Stimulated activated CD8-positive, alpha-beta memory T cell treated with anti-CD3 and anti-CD28 coated beads, Interleukin-7, amount 100 ng/mL, for 24 hours (primary cell): ENCODE results near the gene RIMKLA.
A peak's percentile ranks its signal among the peaks of the same experiment; 100 is the strongest.

ENCODE experiments used
- DNase-seq: peaks from one replicate; pipeline ENCODE4 v3.0.0-alpha.2; 2020; ENCODE audit warnings: low read depth

Gene RIMKLA

DNA sequence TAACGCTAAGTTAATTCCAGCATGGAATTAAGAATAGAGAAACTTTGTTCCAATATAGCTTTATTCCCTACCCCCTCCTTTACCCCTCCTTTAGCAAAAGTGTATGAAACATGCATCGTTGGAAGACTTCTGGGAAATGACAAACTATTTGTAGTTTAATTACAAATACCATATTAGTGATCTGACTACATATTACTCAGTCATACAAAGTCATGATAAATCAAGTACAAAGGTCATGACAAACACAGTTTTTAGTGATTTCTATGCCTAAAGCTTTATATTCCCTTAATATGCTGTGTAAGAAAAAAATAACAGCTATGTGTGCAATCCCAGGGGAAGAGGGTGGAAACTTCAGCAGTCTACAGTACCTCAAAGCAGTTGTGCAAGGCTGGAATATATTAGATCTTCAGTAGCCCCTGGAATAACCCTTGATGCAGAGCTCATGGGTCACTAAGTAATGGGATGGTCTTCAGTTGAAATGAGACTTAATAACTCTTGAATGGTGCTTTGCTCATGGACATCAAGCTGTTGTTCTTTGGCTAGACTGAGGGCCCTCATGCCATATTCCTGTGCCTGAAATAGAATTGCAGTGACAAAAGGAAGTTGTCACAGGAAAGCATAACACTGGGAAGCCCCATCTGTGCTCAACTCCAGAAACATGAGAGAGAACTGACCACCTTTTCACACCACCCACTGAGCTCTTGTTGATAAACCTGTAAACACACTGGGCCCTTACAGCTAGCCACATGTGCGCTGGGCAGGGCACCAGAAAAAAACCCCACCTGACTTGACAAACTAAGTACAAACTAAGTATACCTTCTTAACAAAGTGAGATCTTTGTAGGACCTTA is 49.9 kb downstream of the RIMKLA start:
- no peak for DNase-seq

DNA sequence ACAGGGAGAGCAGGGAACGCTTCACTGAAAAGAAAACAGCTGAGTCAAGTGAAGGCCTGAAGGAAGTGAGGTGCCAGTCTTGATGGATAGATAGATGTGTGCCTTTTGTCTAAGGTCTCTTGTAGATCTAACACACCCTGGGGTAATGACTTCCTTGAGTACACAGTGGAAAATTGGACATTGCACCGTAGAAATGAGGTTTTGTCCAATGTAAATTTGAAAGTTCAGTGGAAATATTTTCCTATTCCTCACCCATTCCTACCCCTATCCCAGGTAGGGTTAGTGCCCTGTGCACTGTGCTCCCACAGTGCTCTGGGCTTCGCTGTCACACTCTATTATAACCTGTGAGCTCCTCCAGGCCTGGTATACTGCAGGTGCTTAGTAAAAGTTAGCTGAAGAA is 50.9 kb downstream of the RIMKLA start:
- DNase-seq, result no peak

DNA sequence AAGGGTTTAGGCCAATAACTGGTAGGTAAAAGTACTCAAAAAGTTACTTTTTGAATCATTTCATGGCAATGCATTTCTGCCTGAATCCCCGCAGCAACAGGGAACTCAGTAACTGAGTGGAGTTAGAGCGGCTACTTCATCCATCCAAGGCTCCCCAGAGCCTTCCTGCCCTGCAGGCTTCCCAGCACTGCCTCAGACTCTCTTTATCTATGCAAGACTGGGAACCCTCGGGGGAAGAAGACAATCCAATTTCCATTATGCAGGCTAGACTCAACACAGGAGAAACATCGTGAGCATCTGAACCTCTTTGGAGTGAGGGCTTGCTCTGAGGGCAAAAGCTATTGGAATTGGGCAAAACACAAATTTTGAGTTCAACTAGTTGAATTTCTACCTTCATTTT is 52.1 kb downstream of the RIMKLA start:
- DNase-seq, result no peak

DNA sequence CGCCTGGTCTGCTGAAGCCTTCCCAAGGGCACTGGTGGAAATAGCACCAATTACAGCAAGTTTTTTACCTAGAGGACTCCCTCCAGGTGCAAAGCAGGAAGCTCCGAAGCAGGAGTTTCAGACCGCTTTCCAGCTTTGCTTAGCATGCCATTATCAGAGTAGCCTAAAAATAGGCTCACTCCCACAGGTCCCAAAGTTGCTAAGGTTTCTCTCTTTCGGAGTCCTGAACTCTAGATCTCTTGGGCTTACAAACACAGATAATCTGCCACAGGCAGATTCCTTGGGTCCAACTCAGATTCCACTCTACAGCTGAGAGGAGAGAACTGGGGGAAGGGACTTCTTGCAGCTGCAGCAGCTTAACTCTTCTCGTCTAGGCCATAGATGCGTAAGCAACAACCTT is 52.8 kb downstream of the RIMKLA start:
- DNase-seq, result no peak

DNA sequence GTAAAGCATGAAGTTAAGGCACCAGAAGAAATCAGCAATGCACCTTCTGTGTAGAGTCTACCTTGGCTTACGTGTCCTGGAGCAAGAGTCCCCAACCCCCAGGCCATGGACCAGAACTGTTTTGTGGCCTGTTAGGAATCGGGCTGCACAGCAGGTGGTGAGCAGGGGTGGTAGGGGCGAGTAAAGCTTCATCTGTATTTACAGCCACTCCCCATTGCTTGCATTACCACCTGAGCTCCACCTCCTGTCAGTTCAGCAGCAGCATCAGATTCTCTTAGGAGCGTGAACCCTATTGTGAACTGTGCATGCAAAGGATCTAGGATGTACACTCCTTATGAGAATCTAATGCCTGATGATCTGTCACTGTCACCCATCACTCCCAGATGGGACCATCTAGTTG is 53.7 kb downstream of the RIMKLA start:
- no peak for DNase-seq

DNA sequence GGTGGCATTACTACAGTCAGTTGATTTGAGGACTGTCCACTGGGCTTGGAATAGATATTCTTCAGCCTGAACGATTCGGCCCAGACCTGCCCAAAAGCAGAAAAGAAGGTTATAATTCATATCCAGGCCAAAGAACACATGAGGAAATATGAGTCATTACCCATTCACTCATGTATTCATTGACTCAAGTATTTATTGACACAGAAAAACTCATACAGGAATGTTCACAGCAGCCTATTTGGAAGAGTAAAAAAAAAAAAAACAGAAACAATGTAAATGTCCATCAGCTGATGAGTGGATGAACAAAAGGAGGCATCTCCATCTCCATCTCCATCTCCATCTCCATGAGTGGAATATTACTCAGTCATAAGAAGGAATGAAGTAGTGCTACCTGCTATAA is 59.3 kb downstream of the RIMKLA start:
- DNase-seq, result no peak

DNA sequence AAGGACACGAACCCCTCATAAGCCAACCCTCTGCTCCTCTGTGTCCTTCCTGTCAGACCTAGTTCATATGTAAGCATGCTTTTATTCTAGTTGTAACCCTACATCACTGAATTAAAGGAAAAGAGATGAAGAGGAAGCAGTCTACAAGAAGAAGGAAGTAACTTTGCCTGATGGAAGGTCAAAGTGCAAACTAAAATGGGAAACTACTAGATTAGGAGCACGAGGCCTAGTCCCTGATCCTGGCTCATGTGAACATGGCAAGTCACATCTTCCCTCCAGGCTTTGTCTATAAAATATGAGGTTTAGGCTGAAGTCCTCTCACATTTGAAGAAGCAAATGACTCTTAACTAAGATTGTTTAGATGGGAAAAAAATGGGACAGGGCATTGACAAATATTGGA is 62.1 kb downstream of the RIMKLA start:
- no peak for DNase-seq

DNA sequence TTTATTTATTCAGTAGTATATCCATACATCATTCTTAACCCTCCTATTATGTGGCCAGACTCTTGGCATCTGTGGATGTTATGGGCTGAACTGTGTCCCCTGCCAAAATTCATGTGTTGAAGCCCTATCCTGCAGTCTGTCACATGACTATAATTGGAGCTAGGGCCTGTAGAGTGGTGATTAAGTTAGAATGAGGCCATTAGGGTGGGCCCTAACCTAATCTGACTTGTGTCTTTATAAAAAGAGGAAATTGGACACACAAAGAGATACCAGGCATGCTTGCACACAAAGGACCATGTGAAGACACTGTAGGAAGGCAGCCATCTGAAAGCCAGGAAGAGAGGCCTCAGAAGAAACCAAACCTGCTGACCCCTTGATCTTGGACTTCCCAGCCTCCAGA is 68.7 kb downstream of the RIMKLA start:
- no peak for DNase-seq

DNA sequence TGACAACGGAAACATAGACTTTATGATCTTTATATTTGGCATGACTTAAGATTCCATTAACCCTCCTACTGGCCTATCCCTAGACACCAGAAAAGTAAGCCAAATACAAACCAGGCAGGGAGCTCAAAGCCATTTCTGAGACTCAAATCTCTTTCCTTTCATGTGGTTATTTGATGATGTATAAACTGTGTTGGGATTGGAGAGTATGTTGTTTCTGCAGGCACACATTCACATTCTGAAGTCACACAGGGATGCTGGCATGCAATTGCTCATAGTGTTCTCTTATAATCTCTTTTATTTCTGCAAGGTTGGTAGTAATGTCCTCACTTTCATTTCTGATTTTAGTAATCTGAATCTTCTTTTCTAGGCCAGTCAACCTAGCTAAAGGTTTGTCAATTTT is 69.5 kb downstream of the RIMKLA start:
- no peak for DNase-seq

DNA sequence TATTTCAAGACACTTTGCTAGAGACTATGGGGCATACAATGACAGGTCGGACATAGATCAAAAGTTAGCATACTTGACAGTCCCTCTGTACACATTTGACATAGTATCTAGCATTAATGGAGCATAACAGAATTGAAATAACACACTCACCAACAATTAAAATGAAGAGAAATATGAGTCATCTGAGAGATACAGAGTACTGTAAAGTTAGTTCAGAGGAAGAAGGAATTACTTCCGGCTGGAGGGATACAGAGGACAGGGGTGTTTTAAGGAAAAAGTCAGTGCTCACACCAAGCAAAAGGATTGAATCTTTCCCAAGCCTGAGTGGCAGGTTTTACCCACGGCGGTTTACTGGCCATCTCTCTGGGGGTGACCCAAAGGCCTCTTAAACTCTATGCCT is 72.8 kb downstream of the RIMKLA start:
- no peak for DNase-seq

DNA sequence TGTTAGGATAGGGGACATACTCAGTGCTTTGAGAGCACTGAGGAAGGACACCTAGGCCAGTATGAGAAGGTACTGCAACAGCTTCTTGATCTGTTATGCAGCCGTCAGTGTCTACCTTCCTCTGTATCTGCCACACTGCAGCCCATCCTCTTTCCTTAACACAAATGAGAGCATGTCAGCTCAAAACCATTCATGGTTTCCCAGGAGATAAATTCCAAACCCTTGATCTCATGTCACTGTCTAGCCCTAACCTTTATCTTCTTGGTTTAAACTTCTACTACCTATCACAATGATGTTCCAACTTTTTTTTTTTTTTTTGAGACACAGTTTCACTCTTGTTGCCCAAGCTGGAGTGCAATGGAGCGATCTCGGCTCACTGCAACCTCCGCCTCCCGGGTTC is 73.8 kb downstream of the RIMKLA start:
- no peak for DNase-seq

DNA sequence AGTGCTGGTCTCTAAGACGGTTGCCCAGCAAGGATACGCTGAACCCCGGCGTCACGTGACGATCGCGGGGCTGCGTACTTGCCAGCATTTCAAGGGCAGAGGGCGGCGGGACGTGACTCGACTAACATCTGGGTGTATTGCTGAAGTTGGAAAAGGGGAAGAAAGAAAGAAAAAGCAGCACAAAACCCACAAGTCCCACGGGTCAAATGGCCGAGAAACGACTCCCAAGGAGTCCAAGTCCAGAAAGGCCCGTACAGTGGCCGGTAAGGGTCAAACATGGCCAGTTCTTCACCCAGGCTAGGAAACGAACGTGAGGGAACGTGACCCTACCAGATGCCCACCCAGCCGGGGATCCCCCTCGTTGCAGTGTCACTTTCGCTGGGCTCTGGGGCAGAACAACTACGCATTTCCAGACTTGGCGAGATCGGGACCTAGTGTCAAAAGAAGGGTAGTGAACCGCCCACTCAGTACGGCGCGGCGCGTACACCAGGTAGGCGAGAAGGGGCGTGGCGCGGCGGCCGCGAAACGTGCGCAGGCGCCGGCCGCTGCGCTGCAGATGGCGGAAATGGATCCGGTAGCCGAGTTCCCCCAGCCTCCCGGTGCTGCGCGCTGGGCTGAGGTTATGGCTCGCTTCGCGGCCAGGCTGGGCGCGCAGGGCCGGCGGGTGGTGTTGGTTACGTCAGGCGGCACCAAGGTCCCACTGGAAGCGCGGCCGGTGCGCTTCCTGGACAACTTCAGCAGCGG is 75.6 kb downstream of the RIMKLA start, which contains the start of the genes PPCS and ZMYND12:
PPCS (plus strand) TSS at position 534 of the 744 bp plus-strand sequence; CDS start at position 557, 23 bp downstream.
ZMYND12 (minus strand) TSS at position 13 of the 744 bp plus-strand sequence. CDS start 25 bp downstream, outside the sequence.
- peak; percentile 80 for DNase-seq

DNA sequence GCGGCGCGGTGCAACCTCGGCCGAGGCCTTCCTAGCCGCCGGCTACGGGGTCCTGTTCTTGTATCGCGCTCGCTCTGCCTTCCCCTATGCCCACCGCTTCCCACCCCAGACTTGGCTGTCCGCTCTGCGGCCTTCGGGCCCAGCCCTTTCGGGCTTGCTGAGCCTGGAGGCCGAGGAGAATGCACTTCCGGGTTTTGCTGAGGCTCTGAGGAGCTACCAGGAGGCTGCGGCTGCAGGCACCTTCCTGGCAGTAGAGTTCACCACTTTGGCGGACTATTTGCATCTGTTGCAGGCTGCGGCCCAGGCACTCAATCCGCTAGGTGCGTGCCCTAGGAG is 76.1 kb downstream of the RIMKLA start:
- DNase-seq, result peak; percentile 20

DNA sequence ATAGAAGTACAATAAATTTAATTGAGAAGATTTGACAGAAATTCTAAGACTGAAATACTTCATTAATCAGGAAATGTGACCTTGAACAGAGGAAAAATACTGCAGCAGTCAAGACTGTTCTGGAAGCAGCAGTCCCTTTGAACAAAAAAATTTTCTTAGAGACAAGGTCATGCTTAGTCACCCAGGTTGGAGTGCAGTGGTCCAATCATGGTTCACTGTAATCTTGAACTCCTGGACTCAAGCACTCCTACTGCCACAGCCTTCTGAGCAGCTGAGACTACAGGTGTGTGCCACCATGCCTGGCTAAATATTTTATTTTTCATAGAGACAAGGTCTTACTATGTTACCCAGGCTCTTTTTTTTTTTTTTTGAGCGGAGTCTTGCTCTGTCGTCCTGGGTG is 80.6 kb downstream of the RIMKLA start:
- no peak for DNase-seq

DNA sequence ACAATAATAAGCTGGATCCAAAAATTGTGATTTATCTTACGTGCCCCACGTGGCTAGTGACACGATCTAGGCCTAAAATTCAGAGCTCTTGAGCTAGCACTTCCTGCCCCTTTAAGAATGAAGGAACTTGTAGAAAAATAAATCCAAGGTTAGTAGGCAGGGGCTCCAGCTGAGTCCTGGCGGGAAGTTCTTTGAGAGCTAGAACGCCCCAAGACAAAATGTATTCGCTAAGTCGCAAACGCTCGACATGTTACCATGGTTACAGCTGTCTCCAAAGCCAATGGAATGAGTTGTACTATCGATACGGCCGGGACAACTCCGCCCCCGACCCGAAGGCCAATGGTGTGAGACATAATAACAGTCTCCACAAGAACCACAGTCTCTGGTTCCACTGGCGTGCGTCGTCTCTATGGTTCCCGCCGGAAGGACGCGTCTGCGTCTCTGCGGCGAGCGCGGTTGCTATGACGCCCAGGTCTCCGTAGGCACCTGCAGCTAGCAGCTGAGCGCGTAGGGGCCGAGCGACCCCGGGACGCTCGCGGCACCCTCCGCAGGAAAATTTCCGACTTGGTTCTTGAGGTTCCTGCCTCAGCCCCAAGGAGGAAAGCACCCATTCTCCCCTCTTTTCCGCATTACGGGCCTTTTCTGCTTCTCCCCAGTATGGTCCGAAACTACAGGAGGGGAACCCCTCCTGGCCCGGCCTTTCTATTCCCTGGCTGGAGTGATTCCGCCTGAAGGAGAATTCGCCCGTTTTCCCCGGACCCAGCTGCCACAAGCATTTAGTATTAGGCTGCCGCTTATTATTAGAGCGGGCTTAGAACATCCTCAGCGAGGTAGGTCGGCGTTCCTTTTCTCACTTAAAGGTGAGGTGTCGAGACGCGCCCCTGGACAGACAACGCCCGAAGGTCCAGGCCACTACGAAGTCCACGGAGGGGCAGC is 82.5 kb downstream of the RIMKLA start, which contains the start of gene CCDC30:
CCDC30 (plus strand) TSS at position 459 of the 936 bp plus-strand sequence. CDS start 17,266 bp downstream, outside the sequence.
- DNase-seq, result peak; percentile 87

DNA sequence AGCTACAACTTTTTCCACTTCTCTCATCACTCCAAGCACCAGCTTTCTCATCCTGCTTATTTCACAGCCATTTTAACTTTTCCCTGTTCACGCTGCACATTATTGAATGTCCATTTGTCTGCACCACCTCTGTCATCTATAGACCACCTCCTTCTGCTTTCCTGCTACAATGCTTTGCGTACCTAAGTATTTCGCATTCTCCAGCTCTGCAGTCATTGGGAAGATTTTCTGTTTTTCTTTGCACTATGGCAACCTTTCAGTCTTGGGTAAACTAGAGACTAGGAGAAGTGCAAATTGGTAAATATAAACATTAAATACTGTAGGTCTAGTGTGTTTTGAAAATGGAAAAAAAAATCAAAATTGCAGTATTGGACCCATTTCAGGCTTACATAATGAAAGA is 83.3 kb downstream of the RIMKLA start:
- DNase-seq, result no peak

DNA sequence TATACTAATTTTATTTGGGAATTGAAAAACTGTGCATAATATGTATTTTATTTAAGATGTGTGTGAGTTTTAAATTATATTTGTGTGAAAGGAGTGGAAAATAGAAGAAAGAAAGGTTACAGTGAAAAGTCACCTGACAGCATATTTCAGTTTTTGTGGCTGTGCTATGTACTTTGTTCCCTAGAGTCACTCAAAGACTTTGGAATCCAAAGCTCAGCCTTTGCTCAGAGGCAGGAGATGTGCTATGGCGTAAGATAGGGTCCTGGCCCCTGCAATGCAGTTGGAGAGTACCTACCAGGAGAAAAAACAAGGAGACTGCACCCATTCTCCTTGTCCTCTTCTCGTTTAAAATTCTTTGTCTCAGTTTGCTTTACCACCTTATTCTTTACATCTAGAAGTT is 85.4 kb downstream of the RIMKLA start:
- no peak for DNase-seq

DNA sequence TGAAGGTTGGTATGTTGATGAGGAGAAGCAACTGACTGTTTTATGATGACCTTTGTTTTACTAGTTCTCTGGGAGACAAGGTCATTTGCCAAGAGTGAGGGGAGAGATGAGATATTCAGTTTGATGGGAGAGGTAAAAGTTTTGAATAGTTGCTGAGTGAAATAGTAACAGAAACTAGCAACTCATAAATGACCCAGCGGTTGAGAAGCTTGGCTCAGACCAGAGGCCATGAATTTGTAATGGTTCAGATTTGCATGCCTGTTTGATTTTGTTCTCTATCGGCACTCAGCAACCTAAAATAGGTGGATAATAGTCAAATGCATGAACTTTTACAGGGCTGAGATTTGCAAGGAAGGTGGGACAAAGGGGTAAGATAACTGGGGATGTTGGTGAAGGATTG is 89.1 kb downstream of the RIMKLA start:
- no peak for DNase-seq
